OCI-M1 (cell line): Measurements from ENCODE around the gene SPEF1.
"Not testable (repeated sequence)": the region's sequence is repeated elsewhere in the genome, so short reads cannot be mapped to it uniquely, and the experiment has no call there.

Experiments
- DNase-seq: peaks from one replicate; lab custom pipeline; 2025; lab: John Stamatoyannopoulos, UW

SPEF1 gene

GRCh38 chr20:3781153-3781910, at the start of gene SPEF1:
Gene SPEF1, minus strand, starts transcription at chr20:3781448. Its CDS starts 161 bp downstream, at chr20:3781287.
- peak; percentile 96 for DNase-seq

GRCh38 chr20:3829891-3830290, 48.6 kb upstream of the SPEF1 start:
- DNase-seq: not testable (repeated sequence)

GRCh38 chr20:3828798-3829197, 47.5 kb upstream of the SPEF1 start:
- no peak for DNase-seq

GRCh38 chr20:3826420-3826819, 45.2 kb upstream of the SPEF1 start:
- no peak for DNase-seq

- DNase-seq: no peak
These were observed 44.3 kb upstream of the SPEF1 start for GRCh38 chr20:3825526-3825925.

GRCh38 chr20:3823881-3824280, 42.6 kb upstream of the SPEF1 start:
- no peak for DNase-seq

GRCh38 chr20:3821996-3822395, 40.7 kb upstream of the SPEF1 start:
- no peak for DNase-seq

- no peak for DNase-seq
These were observed 39.9 kb upstream of the SPEF1 start for GRCh38 chr20:3820901-3821727.

GRCh38 chr20:3820048-3820900, 39.0 kb upstream of the SPEF1 start, which contains the start of gene AP5S1:
Gene AP5S1, plus strand, starts transcription at chr20:3820547. Its CDS starts 1,571 bp downstream, at chr20:3822118.
- DNase-seq: peak; percentile 98

- no peak for DNase-seq
These were observed 38.3 kb upstream of the SPEF1 start for GRCh38 chr20:3819411-3820047.

- DNase-seq: peak; percentile 88
These were observed 37.2 kb upstream of the SPEF1 start for GRCh38 chr20:3818155-3819151.

GRCh38 chr20:3815703-3816315, 34.6 kb upstream of the SPEF1 start:
- DNase-seq: no peak

GRCh38 chr20:3814928-3815495, 33.8 kb upstream of the SPEF1 start:
- no peak for DNase-seq

GRCh38 chr20:3813848-3814581, 32.8 kb upstream of the SPEF1 start:
- DNase-seq: no peak

GRCh38 chr20:3812975-3813847, 32.0 kb upstream of the SPEF1 start:
- DNase-seq: no peak

- DNase-seq: no peak
These were observed 31.0 kb upstream of the SPEF1 start for GRCh38 chr20:3812259-3812681.

- DNase-seq: peak; percentile 91
These were observed 30.4 kb upstream of the SPEF1 start for GRCh38 chr20:3811467-3812258.
